Muscle of back (tissue), 11 donors: ENCODE results near the gene C5orf22. TPM values are rescaled to one million over a fixed set of nuclear protein-coding genes. Genes with fewer than 3 reads are reported as not detected.
"Not testable (repeated sequence)": the region's sequence is repeated elsewhere in the genome, so short reads cannot be mapped to it uniquely, and the experiment has no call there.

ENCODE experiments used
- DNase-seq, 3 donors: peaks; one replicate each; pipeline versions ENCODE4 v3.0.0 to v3.0.0-alpha.2; 2013
- polyA plus RNA-seq, 10 donors: library from polyadenylated mRNA; unstranded; fragments of 120-200 nt; gene quantifications; one replicate each; pipeline ENCODE4 v1.2.1, GENCODE V29; 2013; ENCODE audit not compliant: insufficient read length in 10 of 10

C5orf22 gene
- polyA plus RNA-seq, 10 donors = 14.2 to 27.4 (median 19.7) TPM

GRCh38 chr5:31602305-31602704 is 70.2 kb downstream of the C5orf22 start:
- not testable (repeated sequence) for DNase-seq

- no peak for DNase-seq
Observed at GRCh38 chr5:31604240-31604639, 72.1 kb downstream of the C5orf22 start.

- DNase-seq = no peak
Observed at GRCh38 chr5:31604644-31605043, 72.5 kb downstream of the C5orf22 start.

Other genes with a start within 250 kb of the C5orf22 start
- gene DROSHA, start 208 bp upstream of the C5orf22 start, polyA plus RNA-seq = 10 to 100 TPM; 35.4 to 58.4 (median 44.2) TPM
- 10 to 100 TPM in 2 of 10 donors, 1 to 10 TPM in 8; 6.0 to 12.4 (median 7.4) TPM for gene PDZD2, start 106.8 kb downstream of the C5orf22 start, polyA plus RNA-seq